Measurements from ENCODE around the gene FUCA2.
"Not testable (repeated sequence)": the region's sequence is repeated elsewhere in the genome, so short reads cannot be mapped to it uniquely, and the experiment has no call there.

Gene FUCA2

DNA sequence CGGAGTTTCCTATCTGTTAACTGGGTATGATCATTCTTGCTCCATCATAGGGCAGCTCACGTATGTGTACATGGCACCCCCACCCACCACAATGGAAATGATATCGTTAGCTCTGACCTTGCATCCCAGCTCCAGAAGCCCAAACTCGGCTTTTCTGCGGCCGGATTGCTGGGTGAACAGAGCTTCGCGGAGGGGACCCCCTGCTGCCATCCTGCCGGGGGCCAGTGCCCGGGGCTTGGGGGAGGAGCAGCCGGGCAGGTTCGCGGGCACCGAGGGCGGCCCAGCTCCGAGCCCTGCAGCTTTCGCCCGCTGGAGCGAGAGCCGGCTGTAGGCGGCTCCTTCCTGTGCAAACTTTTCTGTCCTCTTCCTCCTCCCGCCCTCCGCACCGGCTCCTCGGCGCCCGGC lies 24.9 kb upstream of the FUCA2 start:
- DNase-seq (ENCODE audit: low read depth in 3 of 3, low spot score in 1 of 3), result peak in 1 of 3 donors; percentile 31

DNA sequence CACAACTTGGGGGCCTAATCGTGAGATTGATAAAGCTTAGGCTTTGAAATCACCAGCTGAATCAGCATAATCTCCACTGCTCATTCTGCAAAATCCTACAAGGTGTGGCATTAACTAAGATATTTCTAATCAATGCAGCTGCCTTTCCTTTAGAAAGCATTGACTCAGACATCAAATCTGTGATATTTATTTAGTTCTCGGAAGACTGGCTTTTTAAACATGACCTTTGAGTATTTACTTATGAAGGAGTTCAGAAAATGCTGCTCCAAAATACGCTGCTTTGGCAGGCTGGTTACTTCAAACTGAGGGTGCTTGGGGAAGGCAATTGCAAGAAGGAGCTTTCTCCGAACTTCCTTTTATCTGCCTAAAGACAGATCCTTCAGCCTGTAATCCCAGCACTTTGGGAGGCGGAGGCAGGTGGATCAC lies 23.7 kb upstream of the FUCA2 start:
- DNase-seq (ENCODE audit: low read depth in 3 of 3, low spot score in 1 of 3), result no peak

DNA sequence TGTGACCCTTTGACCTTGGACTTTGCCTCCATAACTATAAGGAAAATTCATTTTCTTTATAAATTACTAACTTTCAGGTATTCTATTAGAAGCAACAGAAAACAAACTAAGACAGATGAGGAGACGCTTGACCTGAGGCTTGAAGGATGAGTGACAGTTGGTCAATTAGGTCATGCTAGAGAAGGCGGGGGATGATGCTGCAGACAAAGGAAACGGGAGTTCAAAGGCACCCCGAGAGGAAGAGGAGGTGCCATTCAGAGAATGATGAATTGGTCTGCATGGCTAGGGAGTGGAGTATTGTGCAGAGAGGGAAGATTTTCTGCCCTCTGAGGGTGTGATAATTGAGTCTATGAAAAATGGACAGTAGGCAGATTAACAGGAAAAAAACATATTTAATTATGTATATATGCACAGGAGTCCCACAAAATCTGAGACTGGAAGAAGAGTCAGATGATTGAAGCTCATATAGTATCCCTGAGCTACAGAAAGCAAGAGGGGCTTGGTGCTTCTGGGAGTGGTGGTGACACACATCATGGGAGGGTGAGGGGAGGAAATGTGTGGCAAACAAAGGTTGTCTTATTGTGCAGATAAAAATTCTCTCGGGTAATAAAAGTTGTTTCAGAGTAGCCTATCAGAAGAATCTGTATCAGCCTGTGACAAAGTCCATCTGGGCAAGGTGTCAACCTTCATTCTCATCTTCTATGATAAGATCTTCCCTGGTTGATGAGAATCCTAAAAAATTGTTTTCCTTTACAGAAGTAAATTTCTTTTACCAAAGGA lies 20.4 kb upstream of the FUCA2 start:
- no peak for DNase-seq (ENCODE audit: low read depth in 3 of 3, low spot score in 1 of 3)

DNA sequence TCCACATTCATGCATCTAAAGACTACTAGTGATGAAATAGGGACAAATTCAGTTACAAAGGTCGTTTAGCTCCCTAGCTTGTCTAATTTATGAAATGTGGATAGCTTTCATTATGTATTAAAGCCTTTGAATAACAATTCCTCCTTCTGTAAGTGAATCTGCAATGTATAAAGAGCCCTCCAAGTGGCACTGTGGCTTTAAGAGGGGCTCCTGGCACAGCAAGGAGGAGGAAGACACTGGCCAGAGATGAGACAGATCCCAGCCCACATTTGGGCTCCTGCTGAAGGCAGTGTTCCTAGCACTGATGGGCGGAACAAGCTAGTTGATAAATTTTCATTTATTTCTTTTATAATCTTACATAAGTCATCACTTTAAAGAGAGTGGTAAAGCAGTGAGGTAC lies 17.6 kb upstream of the FUCA2 start:
- DNase-seq (ENCODE audit: low read depth in 3 of 3, low spot score in 1 of 3), result no peak

DNA sequence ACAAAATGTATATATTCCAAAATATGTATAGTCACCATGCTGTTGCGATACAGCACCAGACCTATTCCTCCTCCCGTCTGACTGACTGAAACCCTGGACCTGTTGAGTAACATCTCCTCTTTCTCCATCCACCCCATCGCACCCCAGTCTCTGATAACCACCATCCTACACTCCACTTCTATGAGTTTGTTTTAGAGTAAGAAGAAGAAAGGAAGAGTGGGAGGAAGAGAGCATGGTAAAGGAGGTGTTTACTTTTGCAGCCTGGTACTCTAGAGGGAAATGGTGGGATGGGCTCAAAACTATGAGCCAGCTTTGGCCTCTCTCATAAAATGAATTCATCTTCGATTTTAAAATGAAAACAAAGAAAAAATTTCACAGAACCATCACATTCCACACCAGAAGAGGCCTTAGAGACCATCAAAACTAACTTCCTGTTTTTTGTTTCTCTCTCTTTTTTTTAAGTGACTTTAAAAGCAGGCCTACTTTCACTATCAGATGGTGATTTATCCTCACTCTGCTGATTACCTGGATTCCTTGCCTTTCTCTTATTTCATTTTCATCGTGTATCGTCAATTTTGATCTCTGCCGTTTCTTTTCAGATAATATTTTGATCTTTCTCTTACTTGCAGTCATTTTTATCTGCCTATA lies 16.8 kb upstream of the FUCA2 start:
- DNase-seq (ENCODE audit: low read depth in 3 of 3, low spot score in 1 of 3), result no peak

DNA sequence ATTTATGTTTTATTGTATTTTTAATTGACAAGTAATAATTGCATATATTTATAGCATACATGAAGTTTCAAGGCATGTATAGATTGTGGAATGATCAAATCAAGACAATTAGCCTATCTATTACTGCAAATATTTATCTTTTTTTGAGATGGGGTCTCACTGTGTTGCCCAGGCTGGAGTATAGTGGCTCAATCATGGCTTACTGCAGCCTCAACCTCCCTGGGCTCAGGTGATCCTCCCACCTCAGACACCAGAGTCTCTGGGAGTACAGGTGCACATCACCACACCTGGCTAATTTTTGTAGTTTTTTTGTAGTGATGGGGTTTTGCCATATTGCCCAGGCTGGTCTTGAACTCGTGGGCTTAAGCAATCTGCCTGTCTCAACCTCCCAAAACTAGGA lies 16.2 kb upstream of the FUCA2 start:
- DNase-seq (ENCODE audit: low read depth in 3 of 3, low spot score in 1 of 3), result no peak

DNA sequence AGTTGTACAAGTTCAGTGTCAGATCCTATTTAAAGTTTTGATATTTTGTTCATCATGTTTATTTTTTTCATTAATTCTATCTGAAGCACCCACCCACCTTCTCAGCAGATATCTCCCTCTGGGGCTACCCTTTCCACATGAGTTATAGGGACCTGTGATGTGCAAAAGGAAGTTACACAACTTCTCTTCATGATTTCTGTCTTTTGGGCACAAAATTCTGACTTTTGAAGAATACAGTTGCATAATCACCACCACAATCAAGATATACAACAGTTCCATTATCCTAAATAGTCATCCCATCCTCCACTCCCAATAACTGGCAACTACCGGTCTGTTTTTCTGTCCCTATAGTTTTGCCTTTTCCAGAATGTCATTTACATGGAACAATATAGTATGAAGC lies 13.8 kb upstream of the FUCA2 start:
- no peak for DNase-seq (ENCODE audit: low read depth in 3 of 3, low spot score in 1 of 3)

DNA sequence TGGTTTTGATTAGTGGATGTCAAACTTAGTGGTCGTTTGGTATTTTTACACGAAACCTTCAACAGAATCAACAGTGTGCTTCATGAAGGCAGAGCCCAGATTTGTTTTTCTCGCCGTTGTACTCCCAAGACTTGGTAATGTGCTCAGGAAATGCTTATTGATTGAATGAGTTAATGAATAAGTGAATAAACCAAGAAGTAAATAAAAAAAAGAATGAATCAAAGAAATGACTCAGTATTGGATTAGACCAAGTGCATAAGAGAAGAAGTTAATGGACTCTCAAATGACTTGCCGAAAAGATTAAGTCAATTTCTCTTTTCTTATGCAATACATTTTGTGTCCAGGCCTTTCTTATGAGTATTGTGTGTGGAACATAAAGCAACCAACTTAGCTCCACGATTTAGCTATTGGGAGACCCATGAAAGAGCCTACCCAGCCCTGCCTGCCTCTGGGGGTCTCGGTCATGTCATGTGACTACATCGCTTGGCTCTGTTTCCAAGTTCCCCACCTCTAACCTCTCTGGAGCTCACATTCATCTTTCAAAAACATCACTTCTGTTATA lies 10.6 kb upstream of the FUCA2 start:
- DNase-seq (ENCODE audit: low read depth in 3 of 3, low spot score in 1 of 3), result no peak

DNA sequence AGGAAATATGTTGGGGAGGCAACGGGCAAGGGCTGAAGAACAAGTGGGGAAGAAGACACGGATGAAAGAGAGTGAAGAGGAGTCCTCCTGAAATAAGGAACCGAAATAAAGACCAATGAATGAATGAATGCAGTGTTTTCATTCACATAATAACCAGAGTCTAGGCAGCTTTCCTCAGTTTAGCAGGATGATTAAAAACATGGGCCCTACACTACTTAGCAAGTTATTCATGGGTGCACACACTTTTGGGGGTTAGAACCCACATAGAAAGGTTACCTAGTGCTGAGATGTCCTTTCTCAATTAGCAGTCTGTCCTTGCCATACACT lies 5.9 kb upstream of the FUCA2 start:
- no peak for DNase-seq (ENCODE audit: low read depth in 3 of 3, low spot score in 1 of 3)

DNA sequence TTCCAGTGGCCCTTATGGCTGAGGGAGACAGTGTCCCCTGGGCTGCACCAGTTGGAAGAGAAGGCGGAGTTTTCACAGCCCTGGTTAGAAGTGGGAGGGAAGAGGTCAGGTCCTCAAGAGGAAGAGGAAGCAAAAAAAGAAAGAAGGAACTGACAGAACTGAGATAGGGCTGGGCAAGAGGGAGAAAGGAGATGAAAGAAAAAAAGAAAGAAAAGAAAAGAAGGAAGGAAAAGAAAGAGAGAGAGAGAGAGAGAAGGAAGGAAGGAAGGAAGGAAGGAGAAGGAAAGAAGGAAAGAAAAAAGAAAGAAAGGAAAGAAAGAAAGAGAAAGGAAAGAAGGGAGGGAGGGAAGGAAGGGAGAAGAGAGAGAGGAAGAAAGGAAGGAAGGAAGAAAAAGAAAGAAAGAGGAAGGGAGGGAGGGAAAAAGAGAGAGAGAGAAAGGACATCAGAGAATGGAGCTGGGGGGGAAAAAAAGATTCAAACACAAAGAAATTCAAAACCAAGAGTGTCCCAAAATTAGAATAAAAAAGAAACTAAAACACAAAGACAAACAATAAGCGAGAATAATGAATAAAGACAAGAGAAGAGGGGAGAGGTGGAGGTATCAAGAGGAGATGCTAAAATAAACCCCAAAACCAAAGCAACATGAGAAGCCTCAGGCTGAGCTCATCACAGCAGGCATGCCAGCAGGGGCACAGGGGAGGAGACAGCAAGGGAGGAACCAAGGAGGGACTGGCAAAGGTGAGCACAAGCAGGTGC lies 5.3 kb upstream of the FUCA2 start:
- DNase-seq (ENCODE audit: low read depth in 3 of 3, low spot score in 1 of 3), result no peak

DNA sequence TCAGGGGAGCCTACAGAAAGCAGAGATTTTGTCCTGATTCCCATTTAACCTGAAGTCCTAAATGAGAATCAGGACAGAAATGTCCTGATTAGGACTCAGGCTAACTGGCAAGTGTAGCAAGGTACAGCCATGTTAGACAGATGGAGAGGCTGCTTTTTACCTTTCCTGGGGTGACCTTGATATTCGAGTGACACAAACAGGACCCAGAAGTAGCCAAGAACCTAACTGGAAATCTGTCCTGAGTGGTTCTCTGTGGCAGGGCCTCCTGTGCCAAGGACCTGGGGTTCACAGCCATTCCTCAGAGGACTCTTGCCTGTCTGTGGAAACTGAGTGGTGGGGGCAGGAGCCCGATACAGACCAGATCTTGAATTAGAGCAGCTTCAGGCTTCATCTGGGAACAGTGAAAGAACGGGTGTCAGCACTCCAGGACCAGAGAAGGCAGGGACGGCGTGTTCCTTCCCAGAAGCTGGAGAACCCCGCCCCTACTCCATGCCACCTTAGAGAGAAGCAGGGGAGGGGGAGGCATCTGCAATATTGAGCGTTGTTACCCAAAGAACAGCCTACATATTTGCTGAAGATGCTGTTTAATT lies 4.3 kb upstream of the FUCA2 start:
- no peak for DNase-seq (ENCODE audit: low read depth in 3 of 3, low spot score in 1 of 3)

DNA sequence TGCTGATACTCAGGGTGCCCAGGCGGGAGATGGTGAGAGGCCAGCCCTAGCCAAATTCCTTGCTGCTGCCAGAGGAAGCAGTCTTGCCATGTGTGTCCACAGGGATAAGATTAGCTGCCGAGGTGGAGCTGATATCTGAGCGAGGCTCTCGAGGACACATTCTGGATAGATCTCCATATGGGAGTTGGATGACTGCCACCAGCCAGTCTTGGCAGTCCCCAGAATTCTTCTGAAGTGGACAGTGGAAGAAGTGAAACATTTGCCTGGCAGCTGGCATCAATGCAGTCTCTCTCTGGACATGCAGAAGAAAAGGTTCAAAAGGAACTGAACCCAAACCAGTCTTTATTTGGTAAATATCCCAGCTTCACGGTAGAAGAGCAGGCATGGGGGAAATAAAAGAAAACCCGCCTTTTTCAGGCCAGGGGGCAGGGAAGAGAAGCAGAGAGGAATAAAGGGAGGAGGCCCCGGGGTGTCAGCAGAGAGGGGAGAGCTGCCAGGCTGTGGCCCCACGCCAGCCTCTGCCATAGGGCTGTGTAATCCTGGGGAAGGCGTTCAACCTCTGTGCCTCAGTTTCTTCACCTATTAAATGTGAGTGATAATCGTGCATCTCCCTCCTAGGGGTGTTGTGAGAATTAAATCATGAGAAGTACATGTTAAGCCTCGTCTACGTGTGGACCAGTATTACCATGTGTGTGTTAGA lies 3.7 kb upstream of the FUCA2 start:
- no peak for DNase-seq (ENCODE audit: low read depth in 3 of 3, low spot score in 1 of 3)

DNA sequence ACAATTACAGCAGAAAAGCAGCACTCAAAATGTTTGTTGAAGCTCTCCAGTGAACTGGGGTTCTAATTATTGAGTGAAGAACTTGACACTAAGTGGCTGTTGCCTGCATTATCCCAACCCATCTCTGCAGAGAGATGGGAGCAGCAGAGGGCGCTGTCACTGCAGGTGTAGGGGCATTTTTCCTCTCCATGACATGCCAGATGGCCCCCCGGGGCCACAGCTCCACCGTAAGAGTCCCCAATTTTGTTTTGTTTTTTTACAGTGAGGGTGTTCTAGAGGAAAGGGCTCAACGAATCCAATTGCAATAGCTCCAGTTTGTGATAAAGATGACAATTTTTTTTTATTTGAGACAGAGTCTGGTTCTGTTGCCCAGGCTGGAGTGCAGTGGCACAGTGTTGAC lies 1.9 kb upstream of the FUCA2 start:
- no peak for DNase-seq (ENCODE audit: low read depth in 3 of 3, low spot score in 1 of 3)

DNA sequence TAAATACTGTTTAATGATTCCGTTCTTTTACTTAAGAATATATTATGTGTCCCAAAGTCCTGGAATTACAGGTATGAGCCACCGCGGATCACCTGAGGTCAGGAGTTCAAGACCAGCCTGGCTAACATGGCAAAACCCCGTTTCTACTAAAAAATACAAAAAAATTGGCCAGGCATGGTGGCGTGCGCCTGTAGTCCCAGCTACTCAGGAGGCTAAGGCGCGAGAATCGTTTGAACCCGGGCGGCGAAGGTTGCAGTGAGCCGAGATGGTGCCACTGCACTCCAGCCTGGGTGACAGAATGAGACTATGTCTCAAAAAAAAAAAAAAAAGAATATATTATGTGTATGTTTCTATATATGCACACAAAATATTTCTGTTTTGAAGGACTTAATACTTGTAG lies 1.2 kb downstream of the FUCA2 start:
- not testable (repeated sequence) for DNase-seq (ENCODE audit: low read depth in 3 of 3, low spot score in 1 of 3)

DNA sequence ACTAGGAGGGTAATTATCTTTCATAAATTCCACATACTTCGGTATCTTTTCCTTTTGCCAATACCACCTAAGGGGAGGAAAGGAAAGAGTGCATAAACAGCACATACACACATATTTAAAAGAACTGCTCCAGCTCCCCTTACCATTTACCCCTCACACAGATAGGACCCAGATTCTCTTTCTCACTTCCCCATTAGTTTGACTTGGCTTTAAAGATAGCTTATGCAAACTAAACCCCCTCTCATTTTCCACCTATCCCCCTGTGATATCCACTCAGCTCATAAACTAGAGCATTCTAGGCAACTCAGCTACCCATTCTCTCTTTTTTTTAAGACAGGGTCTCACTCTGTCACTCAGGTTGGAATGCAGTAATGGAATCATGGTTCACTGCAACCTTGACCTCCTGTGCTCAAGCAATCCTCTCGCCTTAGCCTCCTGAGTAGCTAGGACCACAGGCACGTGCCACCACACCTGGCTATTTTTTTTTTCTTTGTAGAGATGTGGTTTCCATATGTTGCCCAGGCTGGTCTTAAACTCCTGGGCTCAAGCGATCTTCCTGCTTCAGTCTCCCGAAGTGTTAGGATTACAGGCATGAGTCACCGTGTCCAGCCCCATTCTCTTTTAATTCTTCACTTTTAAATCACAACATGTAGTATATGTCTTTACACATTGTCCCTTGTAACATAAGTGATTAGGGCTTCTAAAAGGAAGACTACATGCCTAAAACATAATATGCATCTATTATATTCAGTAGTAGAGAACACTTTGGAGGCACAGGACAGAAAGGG lies 4.0 kb downstream of the FUCA2 start:
- no peak for DNase-seq (ENCODE audit: low read depth in 3 of 3, low spot score in 1 of 3)

DNA sequence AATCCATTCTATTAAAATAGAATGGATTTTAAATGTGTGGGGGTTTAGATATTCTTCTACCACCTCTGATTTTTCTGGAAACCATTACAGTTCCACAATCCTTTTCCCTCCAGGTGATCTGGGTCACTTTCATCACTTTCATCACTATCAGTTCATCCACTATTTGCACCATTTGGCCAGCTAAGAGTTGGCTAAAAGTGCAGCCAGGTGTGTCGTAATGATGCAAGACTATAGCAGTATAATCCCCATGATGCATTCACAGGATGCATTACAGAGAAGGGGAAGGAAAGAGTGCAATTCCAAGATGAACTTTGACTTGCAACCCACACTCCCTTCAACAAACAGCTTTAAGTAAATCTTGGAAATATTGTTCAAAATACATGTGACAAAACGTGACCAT lies 4.9 kb downstream of the FUCA2 start:
- no peak for DNase-seq (ENCODE audit: low read depth in 3 of 3, low spot score in 1 of 3)

DNA sequence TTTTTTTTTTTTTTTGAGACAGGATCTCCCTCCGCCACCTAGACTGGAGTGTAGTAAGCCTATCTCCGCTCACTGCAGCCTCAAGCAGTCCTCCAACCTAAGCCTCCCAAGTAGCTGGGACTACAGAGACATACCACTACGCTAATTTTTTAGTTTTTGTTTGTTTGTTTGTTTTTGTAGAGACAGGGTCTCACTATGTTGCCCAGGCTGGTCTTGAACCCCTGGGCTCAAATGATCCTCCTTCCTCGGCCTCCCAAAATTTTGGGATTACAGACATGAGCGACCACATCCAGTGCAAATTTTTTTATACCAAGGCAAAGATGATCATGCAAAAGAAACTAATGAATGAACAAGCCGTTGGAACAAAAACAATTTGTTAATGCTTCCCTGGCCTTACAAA lies 5.3 kb downstream of the FUCA2 start:
- no peak for DNase-seq (ENCODE audit: low read depth in 3 of 3, low spot score in 1 of 3)

DNA sequence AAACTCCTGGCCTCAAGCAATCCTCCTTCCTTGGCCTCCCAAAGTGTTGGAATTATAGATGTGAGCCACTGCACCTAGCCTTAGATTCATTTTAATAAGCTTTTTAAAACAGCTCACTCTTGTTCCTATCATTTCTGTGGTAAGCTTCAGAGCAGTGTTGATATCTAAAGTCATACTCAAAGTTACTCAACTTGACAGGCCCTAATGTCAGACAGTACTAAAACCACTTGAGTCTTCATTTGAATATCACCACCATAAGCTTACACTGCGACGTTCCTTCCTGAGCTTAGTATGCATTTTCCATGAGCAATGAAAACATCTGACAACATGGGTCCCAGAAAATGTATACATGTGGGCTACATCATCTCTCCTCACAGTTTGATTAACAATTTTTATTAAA lies 6.0 kb downstream of the FUCA2 start:
- no peak for DNase-seq (ENCODE audit: low read depth in 3 of 3, low spot score in 1 of 3)

DNA sequence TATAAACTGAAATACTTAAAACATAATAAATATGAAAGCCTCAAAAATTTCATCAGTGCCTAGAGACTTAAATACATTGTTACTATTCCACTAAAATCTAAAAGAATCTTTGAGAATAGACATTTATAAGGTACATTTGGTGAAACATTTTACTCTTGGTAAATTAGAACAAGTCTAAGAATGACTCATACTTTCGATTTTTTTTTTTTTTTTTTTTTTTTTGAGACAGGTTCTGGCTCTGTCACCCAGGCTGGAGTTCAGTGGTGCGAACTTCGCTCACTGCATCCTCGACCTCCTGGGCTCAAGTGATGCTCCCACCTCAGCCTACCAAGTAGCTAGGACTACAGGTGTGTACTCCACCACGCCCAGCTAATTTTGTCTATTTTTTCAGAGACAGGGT lies 6.4 kb downstream of the FUCA2 start:
- DNase-seq (ENCODE audit: low read depth in 3 of 3, low spot score in 1 of 3), result no peak

DNA sequence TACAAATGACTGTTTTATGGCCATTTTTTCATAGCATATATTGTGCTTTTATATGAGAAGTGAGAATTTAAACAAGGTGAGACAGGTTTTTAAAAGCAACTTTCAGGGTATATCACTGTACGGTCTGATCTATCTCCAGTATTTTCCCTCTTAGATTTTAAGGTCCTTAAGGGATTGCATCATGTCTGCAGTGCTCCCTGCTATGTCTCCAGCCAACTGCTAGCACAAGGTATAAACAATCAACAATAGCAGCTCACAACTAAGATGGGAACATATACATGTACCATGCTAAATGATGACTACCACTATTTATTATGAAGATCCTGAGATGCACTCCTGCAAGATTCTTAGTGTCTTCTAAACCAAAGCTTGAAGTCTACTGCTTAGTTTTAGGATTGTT lies 7.2 kb downstream of the FUCA2 start:
- no peak for DNase-seq (ENCODE audit: low read depth in 3 of 3, low spot score in 1 of 3)
